ENCODE data around the gene ANKRD37.

ANKRD37 gene

GRCh38 chr4:185424905-185425646 lies 28.4 kb downstream of the ANKRD37 start:
- DNase-seq, result peak; percentile 2

- DNase-seq, result peak; percentile 86
Observed at GRCh38 chr4:185425647-185426352, 29.2 kb downstream of the ANKRD37 start, which contains the start of gene UFSP2. Gene UFSP2, minus strand, starts transcription at chr4:185425964. Its CDS starts 96 bp downstream, at chr4:185425868.

DNA sequence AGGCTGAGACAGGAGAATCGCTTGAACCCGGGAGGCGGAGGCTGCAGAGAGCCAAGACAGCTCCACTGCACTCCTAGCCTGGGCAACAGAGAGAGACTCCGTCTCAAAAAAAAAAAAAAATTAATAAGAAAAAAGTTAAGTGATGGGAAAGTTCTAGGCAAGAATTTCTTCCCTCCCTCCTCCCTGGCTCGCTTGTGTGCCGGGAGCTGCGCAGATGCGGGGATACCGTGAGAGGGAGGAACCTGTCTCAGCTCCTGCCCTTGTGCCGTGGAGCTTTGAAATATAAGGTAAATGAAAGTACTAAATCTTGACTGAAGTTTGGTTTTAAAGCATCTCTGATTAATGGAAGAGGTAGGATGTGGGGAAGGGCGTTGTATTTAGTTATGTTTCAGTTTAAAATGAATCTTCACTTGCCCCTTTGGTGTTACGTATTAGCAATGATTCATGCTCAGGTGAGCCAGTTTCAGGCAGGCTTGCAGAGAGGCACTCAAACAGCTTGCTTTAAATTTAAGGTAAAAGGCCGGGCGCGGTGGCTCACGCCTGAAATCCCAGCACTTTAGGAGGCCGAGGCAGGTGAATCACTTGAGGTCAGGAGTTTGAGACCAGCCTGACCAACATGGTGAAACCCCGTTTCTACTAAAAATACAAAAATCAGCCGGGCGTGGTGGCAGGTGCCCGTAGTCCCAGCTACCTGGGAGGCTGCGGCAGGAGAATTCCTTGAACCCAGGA lies 30.5 kb downstream of the ANKRD37 start:
- DNase-seq, result no peak

- DNase-seq, result no peak
Observed at GRCh38 chr4:185429660-185430059, 33.0 kb downstream of the ANKRD37 start.

GRCh38 chr4:185435466-185435865 lies 38.8 kb downstream of the ANKRD37 start:
- DNase-seq, result no peak

DNA sequence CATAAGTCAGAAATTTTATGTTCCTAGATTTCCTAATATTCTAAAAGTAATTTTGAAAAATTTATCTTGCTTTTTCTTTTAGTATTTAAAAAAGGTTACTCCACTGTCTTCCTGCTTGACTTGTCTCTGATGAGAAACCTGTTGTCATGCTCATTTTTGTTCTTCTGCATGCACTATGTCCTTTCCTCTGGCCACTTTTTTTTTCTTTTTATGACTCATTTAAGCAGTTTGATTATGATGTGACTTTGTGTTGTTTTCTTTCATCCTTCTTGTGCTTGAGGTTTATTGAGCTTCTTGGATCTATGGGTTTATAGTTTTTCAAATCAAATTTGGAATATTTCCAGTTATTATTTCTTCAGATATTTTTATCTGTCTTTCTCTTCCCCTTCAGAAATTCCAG lies 41.2 kb downstream of the ANKRD37 start:
- no peak for DNase-seq

DNA sequence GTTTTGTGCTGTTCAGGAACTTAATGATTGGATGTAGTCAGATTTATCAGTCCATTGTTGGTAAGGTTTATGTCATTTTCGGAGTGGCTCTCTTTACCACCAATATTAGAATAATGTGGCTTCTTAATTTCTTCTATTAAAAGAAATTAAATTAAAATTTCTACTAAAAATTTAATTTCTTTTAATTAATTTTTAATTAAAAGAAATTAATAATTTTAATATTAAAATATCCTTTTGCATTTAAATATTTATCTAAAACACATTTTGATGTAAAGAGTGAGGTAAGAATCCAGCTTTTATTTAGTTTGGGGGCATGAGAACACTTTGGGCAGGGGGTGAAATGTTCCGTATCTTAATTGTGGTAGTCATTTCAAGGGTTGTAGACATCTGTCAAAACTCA lies 44.8 kb downstream of the ANKRD37 start:
- DNase-seq, result no peak

- no peak for DNase-seq
Observed at GRCh38 chr4:185445209-185445608, 48.6 kb downstream of the ANKRD37 start.

Measured in inflammatory macrophage treated with lipopolysaccharide for 4 hours (primary cell).